Measurements from ENCODE around the gene CEACAM19.

CEACAM19 gene

DNA sequence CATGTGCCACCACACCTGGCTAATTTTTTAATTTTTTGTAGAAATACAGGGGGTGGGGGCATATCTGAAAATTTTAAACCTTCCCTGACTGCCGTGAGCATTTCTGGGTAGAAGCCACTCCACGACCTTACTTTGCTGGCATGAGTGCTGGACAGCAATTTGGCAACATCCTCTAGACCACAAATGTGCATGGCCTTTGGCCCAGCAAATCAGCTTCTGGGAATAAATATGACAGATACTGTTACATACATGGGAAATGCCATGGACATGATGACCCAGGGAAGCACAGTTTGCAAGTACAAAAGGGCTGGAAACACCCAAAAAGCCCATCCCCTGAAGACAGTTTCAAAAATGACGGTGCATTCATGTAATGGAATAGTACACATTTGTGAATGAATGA, 30.8 kb upstream of the CEACAM19 start:
- no peak for DNase-seq (ENCODE audit: low spot score)
- in situ Hi-C loops (cut with MboI; ENCODE audit: low sequenced_read_pairs, unreplicated experiment), result no loop called here
- TF ChIP-seq, protein P1, sequence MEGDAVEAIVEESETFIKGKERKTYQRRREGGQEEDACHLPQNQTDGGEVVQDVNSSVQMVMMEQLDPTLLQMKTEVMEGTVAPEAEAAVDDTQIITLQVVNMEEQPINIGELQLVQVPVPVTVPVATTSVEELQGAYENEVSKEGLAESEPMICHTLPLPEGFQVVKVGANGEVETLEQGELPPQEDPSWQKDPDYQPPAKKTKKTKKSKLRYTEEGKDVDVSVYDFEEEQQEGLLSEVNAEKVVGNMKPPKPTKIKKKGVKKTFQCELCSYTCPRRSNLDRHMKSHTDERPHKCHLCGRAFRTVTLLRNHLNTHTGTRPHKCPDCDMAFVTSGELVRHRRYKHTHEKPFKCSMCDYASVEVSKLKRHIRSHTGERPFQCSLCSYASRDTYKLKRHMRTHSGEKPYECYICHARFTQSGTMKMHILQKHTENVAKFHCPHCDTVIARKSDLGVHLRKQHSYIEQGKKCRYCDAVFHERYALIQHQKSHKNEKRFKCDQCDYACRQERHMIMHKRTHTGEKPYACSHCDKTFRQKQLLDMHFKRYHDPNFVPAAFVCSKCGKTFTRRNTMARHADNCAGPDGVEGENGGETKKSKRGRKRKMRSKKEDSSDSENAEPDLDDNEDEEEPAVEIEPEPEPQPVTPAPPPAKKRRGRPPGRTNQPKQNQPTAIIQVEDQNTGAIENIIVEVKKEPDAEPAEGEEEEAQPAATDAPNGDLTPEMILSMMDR (IDR thresholded peaks at IDR 0.05; ENCODE audit: borderline replicate concordance, control extremely low read depth, extremely low read depth, insufficient read depth, missing control alignments), result no peak

DNA sequence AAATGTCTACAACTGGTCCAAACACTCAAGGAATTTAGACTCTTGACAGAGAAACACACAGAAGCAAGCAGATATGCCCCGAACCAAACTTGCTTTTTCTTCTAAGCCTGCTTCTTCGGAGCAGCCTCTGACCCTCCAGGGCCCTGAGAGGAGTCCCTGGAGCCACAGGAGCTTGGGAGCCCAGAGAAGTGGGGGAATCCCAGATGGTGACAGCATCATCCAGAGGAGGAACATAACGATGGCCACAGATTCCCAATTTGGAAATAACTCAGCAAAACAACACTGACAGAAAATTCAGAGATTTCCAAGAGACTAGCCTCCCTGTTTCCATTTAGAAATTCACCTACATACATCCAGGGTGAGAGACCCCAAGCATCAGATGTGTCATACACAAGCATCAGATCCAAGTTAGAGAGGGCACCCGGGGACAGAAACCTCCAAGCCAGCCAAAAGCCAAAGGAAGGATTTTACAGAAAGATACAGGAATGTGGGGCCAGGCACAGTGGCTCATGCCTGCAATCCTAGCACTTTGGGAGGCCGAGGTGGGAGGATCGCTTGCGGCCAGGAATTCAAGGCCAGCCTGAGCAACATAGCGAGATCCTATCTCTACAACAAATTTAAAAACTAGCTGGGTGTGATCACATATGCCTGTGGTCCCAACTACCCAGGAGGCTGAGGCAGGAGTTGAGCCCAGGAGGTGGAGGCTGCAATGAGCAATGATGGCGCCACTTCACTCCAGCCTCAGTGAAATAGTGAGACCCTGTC, 29.6 kb upstream of the CEACAM19 start:
- in situ Hi-C loops (cut with MboI; ENCODE audit: low sequenced_read_pairs, unreplicated experiment), result no loop called here
- TF ChIP-seq, protein P1 (IDR thresholded peaks at IDR 0.05; ENCODE audit: borderline replicate concordance, control extremely low read depth, extremely low read depth, insufficient read depth, missing control alignments), result no peak
- DNase-seq (ENCODE audit: low spot score), result no peak

DNA sequence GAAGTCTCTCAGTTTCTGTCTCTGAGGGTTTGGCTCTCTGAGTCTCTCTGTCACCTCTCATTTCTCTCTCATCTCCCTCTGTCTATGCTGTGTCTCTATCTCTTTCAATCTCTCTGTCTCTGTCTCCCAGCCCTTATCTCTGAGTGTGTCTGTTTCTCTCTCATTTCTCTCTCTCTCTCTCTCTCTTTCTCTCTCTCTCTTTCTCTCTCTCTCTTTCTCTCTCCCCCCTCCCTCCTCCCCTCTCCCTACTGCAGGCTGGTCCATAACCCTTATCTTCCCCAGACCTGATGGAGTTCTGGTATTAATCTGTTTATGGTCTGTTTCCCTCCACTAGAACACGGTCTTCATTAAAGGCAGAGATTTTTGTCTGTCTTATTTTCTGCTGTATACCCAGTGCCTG, 28.9 kb upstream of the CEACAM19 start:
- TF ChIP-seq, protein P1 (IDR thresholded peaks at IDR 0.05; ENCODE audit: borderline replicate concordance, control extremely low read depth, extremely low read depth, insufficient read depth, missing control alignments), result no peak
- in situ Hi-C loops (cut with MboI; ENCODE audit: low sequenced_read_pairs, unreplicated experiment), result no loop called here
- DNase-seq (ENCODE audit: low spot score), result no peak

DNA sequence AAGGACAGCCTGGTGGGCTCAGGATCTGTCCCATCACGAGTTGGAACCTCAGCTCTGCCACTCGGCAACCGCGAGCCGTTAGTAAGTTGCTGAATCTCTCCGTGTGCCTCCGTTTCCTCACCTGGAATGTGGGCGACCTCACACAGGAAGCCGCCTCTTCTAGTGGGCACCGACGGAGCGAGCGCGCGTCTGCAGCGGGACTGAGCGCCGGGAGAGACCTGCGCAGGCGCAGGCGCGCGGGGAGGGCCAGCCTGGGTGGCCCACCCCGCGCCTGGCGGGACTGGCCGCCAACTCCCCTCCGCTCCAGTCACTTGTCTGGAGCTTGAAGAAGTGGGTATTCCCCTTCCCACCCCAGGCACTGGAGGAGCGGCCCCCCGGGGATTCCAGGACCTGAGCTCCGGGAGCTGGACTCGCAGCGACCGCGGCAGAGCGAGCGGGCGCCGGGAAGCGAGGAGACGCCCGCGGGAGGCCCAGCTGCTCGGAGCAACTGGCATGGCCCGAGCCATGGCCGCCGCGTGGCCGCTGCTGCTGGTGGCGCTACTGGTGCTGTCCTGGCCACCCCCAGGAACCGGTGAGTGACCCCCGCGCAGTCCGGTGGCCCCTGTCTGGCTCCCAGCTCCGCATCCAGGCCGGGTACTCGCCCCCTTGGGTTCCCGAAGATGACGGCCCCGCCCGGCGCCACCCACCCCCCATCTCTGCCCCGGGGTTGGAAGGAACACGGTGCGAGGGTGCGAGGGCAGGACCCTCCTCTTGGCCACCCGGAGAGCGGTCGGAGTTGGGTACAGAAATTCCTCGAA, 27.5 kb upstream of the CEACAM19 start, which contains the start of gene PVR:
Gene PVR, plus strand, starts transcription at position 306 of the 797 bp plus-strand sequence. Its CDS starts 187 bp downstream, at position 493.
- in situ Hi-C loops (cut with MboI; ENCODE audit: low sequenced_read_pairs, unreplicated experiment), result no loop called here
- TF ChIP-seq, protein P1 (IDR thresholded peaks at IDR 0.05; ENCODE audit: borderline replicate concordance, control extremely low read depth, extremely low read depth, insufficient read depth, missing control alignments), result no peak
- DNase-seq (ENCODE audit: low spot score), result peak; percentile 82

DNA sequence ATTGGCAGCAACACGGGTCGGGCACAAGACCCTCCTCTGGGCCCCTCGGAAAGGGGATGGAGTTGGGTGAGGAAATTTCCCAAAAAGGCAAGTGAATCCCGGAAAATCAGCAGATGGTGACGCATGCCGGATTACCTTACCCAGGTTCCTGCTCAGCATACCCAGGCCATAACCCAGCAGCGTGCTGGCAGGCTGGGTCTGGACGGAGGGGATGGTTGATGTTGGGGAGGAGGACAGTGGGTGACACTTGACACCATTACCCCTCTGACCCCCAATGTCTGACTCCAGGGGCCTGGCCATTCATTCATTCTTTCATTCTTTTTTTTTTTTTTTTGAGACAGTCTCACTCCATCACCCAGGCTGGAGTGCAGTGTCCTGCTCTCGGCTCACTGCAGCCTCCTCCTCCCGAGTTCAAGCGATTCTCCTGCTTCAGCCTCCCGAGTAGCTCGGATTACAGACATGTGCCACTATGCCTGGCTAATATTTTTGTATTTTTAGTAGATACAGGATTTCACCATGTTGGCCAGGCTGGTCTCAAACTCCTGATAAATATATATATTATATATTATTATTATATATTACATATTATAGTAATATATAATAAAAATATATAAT, 26.8 kb upstream of the CEACAM19 start:
- peak; percentile 51 for DNase-seq (ENCODE audit: low spot score)
- TF ChIP-seq, protein P1 (IDR thresholded peaks at IDR 0.05; ENCODE audit: borderline replicate concordance, control extremely low read depth, extremely low read depth, insufficient read depth, missing control alignments), result no peak
- in situ Hi-C loops (cut with MboI; ENCODE audit: low sequenced_read_pairs, unreplicated experiment), result no loop called here

DNA sequence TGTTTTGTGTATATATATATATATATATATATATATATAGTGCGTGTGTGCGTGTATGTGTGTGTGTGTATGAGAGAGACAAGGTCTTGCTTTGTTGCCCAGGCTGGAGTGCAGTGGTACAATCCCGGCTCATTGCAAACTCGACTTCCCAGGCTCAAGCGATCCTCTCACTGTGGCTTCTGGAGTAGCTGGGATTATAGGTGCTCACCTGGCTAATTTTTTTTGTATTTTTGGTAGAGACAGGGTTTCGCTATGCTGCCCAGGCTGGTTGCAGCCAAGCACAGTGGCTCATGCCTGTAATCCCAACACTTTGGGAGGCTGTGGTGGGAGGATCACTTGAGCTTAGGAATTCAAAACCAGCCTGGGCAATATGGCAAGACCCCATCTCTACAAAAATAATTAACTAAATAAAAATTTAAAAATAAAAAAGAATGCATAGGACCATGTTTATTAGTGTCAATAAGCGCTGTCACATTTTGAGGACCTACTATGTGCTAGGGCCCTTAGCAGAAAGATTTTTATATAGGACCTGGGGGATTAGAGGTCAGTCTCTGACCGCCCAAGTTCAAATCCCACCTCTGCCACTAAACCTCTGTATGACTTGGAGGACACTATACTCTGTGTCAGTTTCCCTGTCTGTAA, 25.8 kb upstream of the CEACAM19 start:
- in situ Hi-C loops (cut with MboI; ENCODE audit: low sequenced_read_pairs, unreplicated experiment), result no loop called here

More for the DNA sequence above, 25.8 kb upstream of the CEACAM19 start:
- TF ChIP-seq, protein P1 (IDR thresholded peaks at IDR 0.05; ENCODE audit: borderline replicate concordance, control extremely low read depth, extremely low read depth, insufficient read depth, missing control alignments), result no peak
- no peak for DNase-seq (ENCODE audit: low spot score)
